NCI-H1092 treated with DMSO at 0.1 percent for 48 hours (cell line): ENCODE data around the gene SPATA16.
A peak's percentile ranks its signal among the peaks of the same experiment; 100 is the strongest.
"Not testable (repeated sequence)": the region's sequence is repeated elsewhere in the genome, so short reads cannot be mapped to it uniquely, and the experiment has no call there.

Source experiments
- DNase-seq: peaks from one replicate; lab custom pipeline; 2025; lab: John Stamatoyannopoulos, UW

The SPATA16 gene

GRCh38 chr3:172946061-172946460 is 195.0 kb downstream of the SPATA16 start:
- DNase-seq = no peak

DNA sequence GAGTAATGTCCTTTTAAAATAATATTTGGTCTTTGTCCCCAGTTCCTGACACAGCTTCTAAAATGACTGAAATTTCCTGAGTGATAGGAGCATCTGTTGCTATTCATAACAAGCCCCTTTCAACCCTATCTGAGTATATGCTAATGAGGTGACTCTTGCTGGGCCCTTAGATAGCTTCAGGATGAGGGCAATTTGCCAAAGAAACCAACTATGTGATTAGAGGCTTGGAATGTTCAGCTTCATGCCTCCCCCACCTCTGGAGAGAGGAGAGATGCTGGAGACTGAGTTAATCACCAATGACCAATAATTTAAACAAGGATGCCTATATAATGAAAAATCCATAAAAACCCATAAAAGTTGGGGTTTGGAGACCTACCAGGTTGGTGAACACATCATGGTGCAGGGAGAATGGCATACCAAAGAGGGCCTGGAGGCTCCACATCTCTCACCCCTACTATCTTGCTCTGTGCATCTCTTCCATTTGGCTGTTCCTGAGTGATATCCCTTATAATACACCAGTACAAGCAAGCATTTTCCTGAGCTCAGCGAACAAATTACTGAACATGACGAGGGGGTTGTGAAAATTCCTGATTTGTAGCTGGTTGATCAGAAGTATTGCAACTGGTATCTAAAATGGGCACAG is 201.3 kb downstream of the SPATA16 start:
- no peak for DNase-seq

- no peak for DNase-seq
Measured at GRCh38 chr3:172938788-172939187, 202.2 kb downstream of the SPATA16 start.

DNA sequence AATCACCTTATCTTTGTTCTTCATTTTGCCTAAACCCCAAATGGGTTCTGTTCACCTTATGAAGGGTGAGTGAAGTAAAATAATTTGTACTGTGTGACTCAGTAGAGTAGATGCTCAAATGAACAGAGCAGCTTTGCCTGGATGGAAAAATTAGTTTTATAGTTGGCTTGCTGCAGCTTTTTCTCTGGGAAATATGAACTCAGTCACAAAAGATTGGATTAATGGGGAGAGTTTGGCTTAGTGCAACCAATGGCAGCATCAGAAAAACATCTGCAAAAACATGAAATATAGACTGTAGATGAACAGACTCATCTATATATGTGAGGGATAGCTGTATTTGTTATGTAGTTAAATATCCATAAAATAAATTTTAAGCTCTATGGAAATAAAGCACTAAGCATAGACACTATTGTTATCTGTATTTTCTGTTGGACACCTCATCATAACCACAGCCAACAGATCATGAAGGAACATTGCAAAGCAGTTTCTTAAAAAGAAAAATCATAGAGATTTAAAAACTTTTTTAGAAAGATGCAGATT is 209.2 kb downstream of the SPATA16 start:
- no peak for DNase-seq

- no peak for DNase-seq
Measured at GRCh38 chr3:172929451-172929850, 211.6 kb downstream of the SPATA16 start.

GRCh38 chr3:172924546-172924945 is 216.5 kb downstream of the SPATA16 start:
- DNase-seq = no peak

GRCh38 chr3:172919297-172919683 is 221.7 kb downstream of the SPATA16 start:
- no peak for DNase-seq

DNA sequence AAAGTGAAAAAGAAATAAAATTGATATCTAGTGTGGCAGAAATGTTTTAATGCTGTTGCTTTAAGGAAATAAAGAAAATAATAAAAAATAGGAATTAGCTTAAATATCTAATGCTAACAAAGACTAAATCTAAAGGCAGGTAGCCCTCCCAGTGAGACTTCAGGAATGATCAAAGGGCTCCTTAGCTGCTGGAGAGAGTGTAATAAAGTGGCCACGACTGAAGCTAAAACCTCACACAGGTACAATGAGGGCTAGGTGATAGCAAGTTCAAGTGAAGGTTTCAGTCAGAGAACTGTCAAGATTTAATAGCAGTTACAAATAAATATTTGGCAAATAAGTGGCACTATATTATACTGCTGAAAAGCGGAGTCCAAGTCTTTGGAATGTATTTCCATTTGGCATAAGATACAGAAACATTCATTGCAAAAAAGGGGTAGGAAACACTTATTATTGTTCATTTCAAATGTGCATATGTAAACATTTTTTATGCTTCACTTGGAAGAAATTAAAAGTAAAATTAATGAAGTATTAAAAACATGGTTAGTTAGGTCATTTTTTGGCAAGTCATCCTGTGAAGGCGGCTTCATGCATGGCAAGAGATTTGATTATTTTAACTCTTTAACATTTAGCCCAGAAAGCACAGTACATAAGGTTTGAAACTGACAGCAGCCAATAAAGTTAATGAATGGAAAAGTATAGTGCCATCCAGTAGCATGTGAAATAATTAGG is 222.3 kb downstream of the SPATA16 start:
- no peak for DNase-seq

- peak; percentile 21 for DNase-seq
Measured at GRCh38 chr3:172918165-172918564, 222.9 kb downstream of the SPATA16 start.

- DNase-seq = peak; percentile 62
Measured at GRCh38 chr3:172915911-172916514, 225.0 kb downstream of the SPATA16 start.

- no peak for DNase-seq
Measured at GRCh38 chr3:172914854-172915253, 226.2 kb downstream of the SPATA16 start.

- no peak for DNase-seq
Measured at GRCh38 chr3:172913911-172914655, 227.0 kb downstream of the SPATA16 start.

DNA sequence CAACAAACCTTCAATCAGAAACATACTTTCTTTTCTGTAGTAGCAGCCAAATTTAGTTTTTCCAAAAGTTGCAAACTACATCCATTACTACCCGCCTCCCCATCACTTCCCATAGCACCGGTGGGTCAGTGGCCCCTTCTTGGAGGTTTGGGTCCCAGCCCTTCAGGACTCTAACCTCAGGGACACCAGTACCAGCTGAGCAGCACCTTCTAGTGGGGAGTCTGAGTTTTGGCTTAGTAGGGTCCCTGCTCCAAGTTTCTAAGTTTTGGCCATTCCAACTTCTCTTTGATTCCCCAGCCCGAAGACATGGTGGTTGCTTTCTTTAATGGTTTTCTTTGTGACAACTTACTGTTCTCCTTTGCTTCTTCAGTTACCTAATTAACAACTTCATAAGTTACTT is 229.9 kb downstream of the SPATA16 start:
- DNase-seq = no peak

GRCh38 chr3:172908771-172909270 is 232.2 kb downstream of the SPATA16 start:
- DNase-seq = no peak

GRCh38 chr3:172905451-172905850 is 235.6 kb downstream of the SPATA16 start:
- no peak for DNase-seq

- no peak for DNase-seq
Measured at GRCh38 chr3:172904711-172905373, 236.2 kb downstream of the SPATA16 start.

DNA sequence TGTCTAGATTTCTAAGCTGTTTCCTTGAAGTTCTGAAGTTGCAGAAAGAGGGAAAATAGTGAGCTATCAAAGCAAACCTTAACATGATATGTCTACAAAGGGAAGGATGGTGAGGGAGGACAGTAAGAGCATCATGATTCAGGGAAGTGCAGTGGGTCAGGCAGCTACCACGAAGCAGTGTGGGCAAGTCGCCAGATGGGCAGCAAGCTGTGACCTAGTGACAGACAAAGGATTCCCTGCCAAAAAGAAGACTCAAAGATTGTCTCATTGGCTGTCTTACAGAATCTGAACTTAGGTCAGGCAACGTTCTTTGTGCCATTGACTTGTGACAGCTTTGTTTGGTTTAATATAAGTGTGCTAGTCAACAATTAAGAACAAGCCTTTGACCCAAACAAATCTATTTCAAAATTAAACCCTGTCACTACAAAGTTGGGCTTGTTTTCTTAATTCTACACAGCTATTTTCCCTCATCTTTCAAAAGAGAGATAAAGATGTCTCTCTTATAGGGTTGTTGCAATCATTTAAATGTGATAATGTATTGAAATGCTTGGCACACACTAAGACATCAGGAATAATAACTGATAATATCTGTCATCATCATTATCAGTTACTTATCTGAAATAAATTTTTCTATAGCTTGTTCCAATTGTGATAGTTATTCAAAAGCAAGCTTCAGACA is 237.3 kb downstream of the SPATA16 start:
- DNase-seq = no peak

- no peak for DNase-seq
Measured at GRCh38 chr3:172892158-172892557, 248.9 kb downstream of the SPATA16 start.

DNA sequence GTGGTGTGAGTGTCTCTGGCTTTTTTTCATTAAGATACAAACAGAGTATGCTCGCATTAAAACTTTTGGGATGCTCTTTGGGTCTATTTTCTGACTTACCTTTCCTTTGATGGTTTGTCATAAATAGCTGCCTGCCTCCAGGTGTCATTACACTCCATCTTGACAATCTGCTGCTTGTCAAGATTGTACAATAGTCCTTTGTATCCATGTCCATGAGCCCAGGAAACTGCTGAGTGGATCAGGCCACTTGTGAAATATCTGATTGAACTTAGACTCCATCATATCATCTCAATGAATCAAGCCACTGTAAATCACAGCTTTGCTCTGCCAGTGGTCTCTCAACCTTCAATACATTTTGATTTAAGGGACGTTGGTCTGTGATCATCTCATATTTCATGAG is 255.3 kb downstream of the SPATA16 start:
- no peak for DNase-seq

- DNase-seq = no peak
Measured at GRCh38 chr3:172882563-172882962, 258.5 kb downstream of the SPATA16 start.

- DNase-seq = not testable (repeated sequence)
Measured at GRCh38 chr3:172879381-172879780, 261.7 kb downstream of the SPATA16 start.
